WTC11 (cell line): ENCODE results near the gene LHFPL6. TPM values are rescaled to one million over a fixed set of nuclear protein-coding genes. Genes with fewer than 3 reads are reported as not detected.

Experiments
- ATAC-seq: fragments of 200-7000 bp; cut with Tn5 transposase; 2 replicates; pipeline ENCODE4 v1.10.0; 2021; ENCODE audit warnings: mild to moderate bottlenecking, moderate library complexity
- CTCF ChIA-PET: fragments of 300-600 bp; sonication (Branson Sonifier 250); formaldehyde crosslinking; loops from one replicate; lab custom pipeline; 2021; ENCODE audit warnings: antibody characterized with exemption; lab: Charles Lee
- POLR2A ChIA-PET: fragments of 350-600 bp; sonication (Branson Sonifier 250); formaldehyde crosslinking; loops from one replicate; lab custom pipeline; 2021; ENCODE audit warnings: antibody characterized with exemption; lab: Charles Lee
- DNase-seq: peaks from one replicate; pipeline ENCODE4 v3.0.0; 2021; ENCODE audit warnings: low spot score
- H3K27ac Mint-ChIP-seq: 2 replicates; pipeline ENCODE4 v1.8.0; 2021; ENCODE audit warnings: mixed read lengths
- H3K27me3 Mint-ChIP-seq: 2 replicates; pipeline ENCODE4 v1.8.0; 2021; ENCODE audit warnings: low read depth, mild to moderate bottlenecking, moderate library complexity, mixed read lengths
- H3K36me3 Mint-ChIP-seq: 2 replicates; pipeline ENCODE4 v1.8.0; 2021; ENCODE audit warnings: mixed read lengths
- H3K4me1 Mint-ChIP-seq: 2 replicates; pipeline ENCODE4 v1.8.0; 2022; ENCODE audit warnings: mixed read lengths
- H3K4me3 Mint-ChIP-seq: 2 replicates; pipeline ENCODE4 v1.8.0; 2021; ENCODE audit warnings: mild to moderate bottlenecking, moderate library complexity, mixed read lengths
- H3K9me3 Mint-ChIP-seq: 2 replicates; pipeline ENCODE4 v1.8.0; 2021; ENCODE audit warnings: mixed read lengths
- ATF1 ChIP-seq: sonication (generic); formaldehyde crosslinking; IDR thresholded peaks from 2 replicates; pipeline ENCODE4 v1.8.1; 2023; ENCODE audit warnings: mild to moderate bottlenecking, moderate library complexity, missing genetic modification reagents
- ATF3 ChIP-seq: sonication (generic); formaldehyde crosslinking; conservative IDR thresholded peaks from 2 replicates; pipeline ENCODE4 v1.8.1; 2022; ENCODE audit warnings: mild to moderate bottlenecking, missing genetic modification reagents
- CREB1 ChIP-seq: sonication (generic); formaldehyde crosslinking; IDR thresholded peaks from 2 replicates; pipeline ENCODE4 v1.8.0; 2023; ENCODE audit warnings: mild to moderate bottlenecking, missing genetic modification reagents
- CTCF ChIP-seq: fragments of 200-600 bp; IDR thresholded peaks from 2 replicates; pipeline ENCODE4 v1.8.0; 2022; ENCODE audit warnings: antibody characterized with exemption
- E2F4 ChIP-seq: sonication (generic); formaldehyde crosslinking; IDR thresholded peaks from 2 replicates; pipeline ENCODE4 v1.8.1; 2022; ENCODE audit warnings: low read depth, mild to moderate bottlenecking, moderate library complexity, missing genetic modification reagents, borderline replicate concordance
- FOXJ3 ChIP-seq: sonication (generic); formaldehyde crosslinking; IDR thresholded peaks from 2 replicates; pipeline ENCODE4 v1.9.0; 2021; ENCODE audit warnings: missing genetic modification reagents, mild to moderate bottlenecking, borderline replicate concordance
- GRHL2 ChIP-seq: fragments of 250-450 bp; sonication (Bioruptor Pico); IDR thresholded peaks from 2 replicates; pipeline ENCODE4 v1.8.0; 2022; ENCODE audit warnings: mild to moderate bottlenecking, moderate library complexity; ENCODE audit not compliant: insufficient replicate concordance, severe bottlenecking
- GTF2I ChIP-seq: fragments of 250-450 bp; sonication (Bioruptor Pico); conservative IDR thresholded peaks from 2 replicates; pipeline ENCODE4 v1.4.0; 2021; ENCODE audit warnings: mild to moderate bottlenecking
- IRF2 ChIP-seq: sonication (generic); formaldehyde crosslinking; IDR thresholded peaks from 2 replicates; pipeline ENCODE4 v1.8.0; 2022; ENCODE audit warnings: low read depth, missing genetic modification reagents, borderline replicate concordance
- NR1H2 ChIP-seq: sonication (generic); formaldehyde crosslinking; IDR thresholded peaks from 2 replicates; pipeline ENCODE4 v1.9.0; 2021; ENCODE audit warnings: mild to moderate bottlenecking, moderate library complexity, missing genetic modification reagents
- NR3C1 ChIP-seq: sonication (generic); formaldehyde crosslinking; conservative IDR thresholded peaks from 2 replicates; pipeline ENCODE4 v1.8.1; 2023; ENCODE audit warnings: low read depth, mild to moderate bottlenecking, missing genetic modification reagents
- RORB ChIP-seq: fragments of 250-450 bp; sonication (Bioruptor Pico); IDR thresholded peaks from 2 replicates; pipeline ENCODE4 v1.9.0; 2021; ENCODE audit warnings: mild to moderate bottlenecking
- TEAD1 ChIP-seq: sonication (generic); formaldehyde crosslinking; IDR thresholded peaks from 2 replicates; pipeline ENCODE4 v1.8.0; 2022; ENCODE audit warnings: mild to moderate bottlenecking, missing genetic modification reagents
- ZBTB21 ChIP-seq: sonication (generic); formaldehyde crosslinking; IDR thresholded peaks from 2 replicates; pipeline ENCODE4 v1.8.1; 2023; ENCODE audit warnings: mild to moderate bottlenecking, missing genetic modification reagents, borderline replicate concordance
- ZNF219 ChIP-seq: sonication (generic); formaldehyde crosslinking; IDR thresholded peaks from 2 replicates; pipeline ENCODE4 v1.8.0; 2023; ENCODE audit warnings: missing genetic modification reagents, mild to moderate bottlenecking, borderline replicate concordance
- ZNF396 ChIP-seq: fragments of 250-450 bp; sonication (Bioruptor Pico); IDR thresholded peaks from 2 replicates; pipeline ENCODE4 v1.8.0; 2021; ENCODE audit warnings: mild to moderate bottlenecking, moderate library complexity, borderline replicate concordance
- ZNF512 ChIP-seq: sonication (generic); formaldehyde crosslinking; IDR thresholded peaks from 2 replicates; pipeline ENCODE4 v1.8.1; 2022; ENCODE audit warnings: missing genetic modification reagents, borderline replicate concordance
- ZSCAN18 ChIP-seq: fragments of 250-450 bp; sonication (Bioruptor Pico); IDR thresholded peaks from 2 replicates; pipeline ENCODE4 v2.1.2; 2022; ENCODE audit warnings: mild to moderate bottlenecking, moderate library complexity
- total RNA-seq: library from RNA; stranded (reverse); gene quantifications from 3 replicates; pipeline ENCODE4 v1.2.3, GENCODE V29; 2021
- TF ChIP-seq, protein P1 (sequence below): sonication (generic); formaldehyde crosslinking; IDR thresholded peaks from 2 replicates; pipeline ENCODE4 v1.8.0; 2022; ENCODE audit warnings: mild to moderate bottlenecking, missing genetic modification reagents
- TF ChIP-seq, protein P2 (sequence below): sonication (generic); formaldehyde crosslinking; IDR thresholded peaks from 2 replicates; pipeline ENCODE4 v1.8.1; 2023; ENCODE audit warnings: mild to moderate bottlenecking, missing genetic modification reagents, moderate library complexity
- TF ChIP-seq, protein P3 (sequence below): sonication (generic); formaldehyde crosslinking; IDR thresholded peaks from 2 replicates; pipeline ENCODE4 v1.8.1; 2022; ENCODE audit warnings: mild to moderate bottlenecking, moderate library complexity, missing genetic modification reagents
- TF ChIP-seq, protein P4 (sequence below): sonication (generic); formaldehyde crosslinking; IDR thresholded peaks from 2 replicates; pipeline ENCODE4 v1.8.0; 2023; ENCODE audit warnings: missing genetic modification reagents

Gene LHFPL6
- total RNA-seq, 1 experiment from 2014 or later: 4.5 TPM

DNA sequence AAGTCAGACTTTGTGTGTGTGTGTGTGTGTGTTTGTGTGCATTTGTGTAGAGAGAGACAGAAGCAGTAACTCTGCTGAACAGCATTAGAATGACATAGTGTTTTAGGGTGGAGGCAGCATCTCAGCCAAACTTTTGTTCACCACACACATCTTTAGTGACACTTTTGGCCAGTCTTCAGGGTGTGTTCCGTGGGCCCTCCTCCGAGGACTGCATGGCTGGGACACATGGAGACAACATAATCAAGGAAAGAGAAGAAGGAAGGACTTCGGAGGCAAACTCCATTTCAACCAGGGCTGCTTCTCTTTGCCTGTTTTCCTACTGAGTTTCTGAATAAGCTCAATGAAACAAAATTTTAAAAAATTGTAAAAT lies 205.1 kb downstream of the LHFPL6 start:
- peaks cover 77% of the 10 kb centered on the region for H3K27me3 Mint-ChIP-seq
- peaks cover 12% of the 10 kb centered on the region for H3K4me1 Mint-ChIP-seq
- DNase-seq (no peak), ATAC-seq (no peak)
- H3K27ac Mint-ChIP-seq: no peak overlapping the region
- TF ChIP-seq RORB (CRISPR knock-in tag) (no peak), FOXJ3 (no peak), ZBTB21 (CRISPR knock-in tag) (no peak), GTF2I (CRISPR knock-in tag) (no peak), ATF3 (CRISPR knock-in tag) (no peak), ZNF512 (no peak), ZNF219 (no peak), CREB1 (CRISPR knock-in tag) (no peak), TEAD1 (CRISPR knock-in tag) (no peak), NR1H2 (CRISPR knock-in tag) (no peak)
- TF ChIP-seq, protein P1, sequence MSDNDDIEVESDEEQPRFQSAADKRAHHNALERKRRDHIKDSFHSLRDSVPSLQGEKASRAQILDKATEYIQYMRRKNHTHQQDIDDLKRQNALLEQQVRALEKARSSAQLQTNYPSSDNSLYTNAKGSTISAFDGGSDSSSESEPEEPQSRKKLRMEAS: no peak
- TF ChIP-seq, protein P2, sequence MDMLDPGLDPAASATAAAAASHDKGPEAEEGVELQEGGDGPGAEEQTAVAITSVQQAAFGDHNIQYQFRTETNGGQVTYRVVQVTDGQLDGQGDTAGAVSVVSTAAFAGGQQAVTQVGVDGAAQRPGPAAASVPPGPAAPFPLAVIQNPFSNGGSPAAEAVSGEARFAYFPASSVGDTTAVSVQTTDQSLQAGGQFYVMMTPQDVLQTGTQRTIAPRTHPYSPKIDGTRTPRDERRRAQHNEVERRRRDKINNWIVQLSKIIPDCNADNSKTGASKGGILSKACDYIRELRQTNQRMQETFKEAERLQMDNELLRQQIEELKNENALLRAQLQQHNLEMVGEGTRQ (CRISPR knock-in tag): no peak
- TF ChIP-seq, protein P3, sequence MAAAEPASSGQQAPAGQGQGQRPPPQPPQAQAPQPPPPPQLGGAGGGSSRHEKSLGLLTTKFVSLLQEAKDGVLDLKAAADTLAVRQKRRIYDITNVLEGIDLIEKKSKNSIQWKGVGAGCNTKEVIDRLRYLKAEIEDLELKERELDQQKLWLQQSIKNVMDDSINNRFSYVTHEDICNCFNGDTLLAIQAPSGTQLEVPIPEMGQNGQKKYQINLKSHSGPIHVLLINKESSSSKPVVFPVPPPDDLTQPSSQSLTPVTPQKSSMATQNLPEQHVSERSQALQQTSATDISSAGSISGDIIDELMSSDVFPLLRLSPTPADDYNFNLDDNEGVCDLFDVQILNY (CRISPR knock-in tag): no peak
- CTCF ChIA-PET: interaction anchor here (1.8 kb wide), 1 partner anchor 218 kb away, joined by 6 read pairs; no protein-coding TSS in a partner anchor
- no peaks in the 10 kb centered on the region for H3K36me3 Mint-ChIP-seq
- no peaks in the 10 kb centered on the region for H3K9me3 Mint-ChIP-seq
- H3K4me3 Mint-ChIP-seq: no peak overlapping the region
- POLR2A ChIA-PET: no interaction called here

DNA sequence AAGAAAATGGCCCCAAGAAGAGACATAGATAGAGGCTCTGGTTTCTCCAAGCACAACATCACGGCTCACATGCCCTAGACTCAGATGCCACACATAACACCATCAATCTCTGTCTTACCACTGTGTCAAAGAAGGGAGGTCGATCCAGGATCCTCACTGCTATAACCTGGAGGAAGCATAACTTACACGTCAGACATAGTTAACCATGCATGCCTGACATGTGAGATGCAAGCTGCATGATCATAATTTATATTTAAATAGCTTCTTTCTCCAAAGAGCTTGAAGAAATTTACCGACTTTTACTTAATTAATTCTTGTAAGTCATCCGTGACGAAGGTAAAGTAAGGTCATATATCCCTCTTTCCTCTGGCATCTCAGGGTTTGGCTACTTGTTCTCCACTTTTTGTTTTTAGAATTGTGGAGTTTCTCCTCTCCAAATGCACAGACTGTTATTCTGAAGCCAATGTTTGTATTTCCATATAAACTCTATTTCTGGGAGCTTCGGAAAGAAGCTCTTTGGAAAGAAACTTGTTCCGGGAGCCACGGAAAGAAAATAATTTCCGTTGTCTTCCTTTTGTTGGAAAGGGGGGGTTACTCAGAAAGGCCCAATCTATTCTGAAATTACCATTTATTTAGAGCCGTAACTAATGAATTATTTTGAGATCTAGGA lies 205.6 kb downstream of the LHFPL6 start:
- H3K27ac Mint-ChIP-seq: no peak overlapping the region
- POLR2A ChIA-PET: no interaction called here
- ATAC-seq (no peak), DNase-seq (no peak)
- CTCF ChIA-PET: interaction anchor here (1.8 kb wide), 1 partner anchor 219 kb away, joined by 6 read pairs; no protein-coding TSS in a partner anchor
- H3K9me3 Mint-ChIP-seq: no peaks in the 10 kb centered on the region
- peaks cover 12% of the 10 kb centered on the region for H3K4me1 Mint-ChIP-seq
- peaks cover 82% of the 10 kb centered on the region for H3K27me3 Mint-ChIP-seq
- H3K36me3 Mint-ChIP-seq: no peaks in the 10 kb centered on the region
- H3K4me3 Mint-ChIP-seq: no peak overlapping the region
- TF ChIP-seq, protein P2 (CRISPR knock-in tag): no peak
- no peak for TF ChIP-seq GRHL2 (CRISPR knock-in tag)
- TF ChIP-seq CREB1 (CRISPR knock-in tag): no peak
- no peak for TF ChIP-seq E2F4 (CRISPR knock-in tag)
- TF ChIP-seq, protein P4, sequence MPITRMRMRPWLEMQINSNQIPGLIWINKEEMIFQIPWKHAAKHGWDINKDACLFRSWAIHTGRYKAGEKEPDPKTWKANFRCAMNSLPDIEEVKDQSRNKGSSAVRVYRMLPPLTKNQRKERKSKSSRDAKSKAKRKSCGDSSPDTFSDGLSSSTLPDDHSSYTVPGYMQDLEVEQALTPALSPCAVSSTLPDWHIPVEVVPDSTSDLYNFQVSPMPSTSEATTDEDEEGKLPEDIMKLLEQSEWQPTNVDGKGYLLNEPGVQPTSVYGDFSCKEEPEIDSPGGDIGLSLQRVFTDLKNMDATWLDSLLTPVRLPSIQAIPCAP: no peak
- no peak for TF ChIP-seq ZSCAN18
- no peak for TF ChIP-seq NR3C1 (CRISPR knock-in tag)
- TF ChIP-seq ZNF396 (CRISPR knock-in tag): no peak
- no peak for TF ChIP-seq ATF1 (CRISPR knock-in tag)
- no peak for TF ChIP-seq CTCF
- TF ChIP-seq IRF2: no peak
